A673 (cell line): ENCODE data around the gene GMEB2.

Source experiments
- CTCF ChIP-seq: fragments of 300-800, 200-600 bp; sonication (generic); conservative IDR thresholded peaks from 2 replicates; pipeline ENCODE4 v1.5.1; 2017; ENCODE audit warnings: low read depth, mild to moderate bottlenecking, antibody characterized with exemption, low read length, moderate library complexity, mixed read lengths
- EZH2 ChIP-seq: fragments of 200-600 bp; sonication (generic); IDR thresholded peaks from 2 replicates; pipeline ENCODE4 v1.6.1; 2017; ENCODE audit warnings: borderline replicate concordance, low read depth, mild to moderate bottlenecking, mixed read lengths, antibody characterized with exemption, low read length; ENCODE audit not compliant: poor library complexity, severe bottlenecking

GRCh38 chr20:63545814-63546213, 81.1 kb downstream of the GMEB2 start:
- TF ChIP-seq CTCF (no peak), EZH2 (no peak)
